PC-3 (cell line): ENCODE data around the gene TSHZ2.

Source experiments
- CTCF ChIP-seq: fragments of 300-600 bp; sonication (generic); conservative IDR thresholded peaks from 2 replicates; pipeline ENCODE4 v1.5.1; 2017; ENCODE audit warnings: antibody characterized with exemption, low read depth, mild to moderate bottlenecking, low read length
- EZH2 ChIP-seq: fragments of 300-600 bp; sonication (generic); IDR thresholded peaks from one replicate; pipeline ENCODE4 v1.6.1; 2017; ENCODE audit warnings: antibody characterized with exemption, mild to moderate bottlenecking, low read length; ENCODE audit not compliant: unreplicated experiment

GRCh38 chr20:53297154-53297529 is 325.0 kb downstream of the TSHZ2 start:
- no peak for TF ChIP-seq CTCF
- TF ChIP-seq EZH2: no peak
